HG03521 (cell line): ENCODE measurements around the gene GRK2.
A peak's percentile ranks its signal among the peaks of the same experiment; 100 is the strongest.
"Not testable (repeated sequence)": the region's sequence is repeated elsewhere in the genome, so short reads cannot be mapped to it uniquely, and the experiment has no call there.

Source experiments
- ATAC-seq: cut with Tn5 transposase; IDR thresholded peaks from one replicate; pipeline ENCODE4 v1.9.1; 2021; ENCODE audit warnings: mild to moderate bottlenecking, moderate library complexity; ENCODE audit not compliant: unreplicated experiment

GRK2 gene

DNA sequence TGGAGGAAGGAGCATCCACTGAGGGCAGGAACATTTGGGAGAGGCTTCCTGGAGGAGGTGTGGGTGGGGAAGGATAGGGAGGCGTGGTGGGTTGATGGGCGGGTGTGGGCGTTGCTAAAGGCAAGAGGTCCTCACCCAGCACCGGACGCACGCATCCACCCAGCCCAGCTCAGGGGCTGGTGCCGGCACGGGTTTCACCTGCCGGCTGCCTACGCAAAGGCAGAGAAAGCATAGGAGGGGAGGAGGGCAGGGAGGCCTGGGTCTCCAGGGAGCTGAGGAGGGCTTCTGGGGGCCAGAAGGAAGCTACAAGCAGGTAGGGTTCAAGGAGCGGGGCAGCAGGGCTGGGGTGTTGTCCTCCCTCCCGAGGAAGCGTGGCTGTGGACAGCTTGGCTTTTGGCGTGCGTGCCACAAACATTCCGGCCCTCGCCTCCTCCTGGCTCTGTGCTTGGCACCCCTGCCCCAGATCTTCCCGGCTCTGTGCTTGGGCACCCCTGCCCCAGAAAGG lies 44.8 kb downstream of the GRK2 start:
- ATAC-seq = no peak

DNA sequence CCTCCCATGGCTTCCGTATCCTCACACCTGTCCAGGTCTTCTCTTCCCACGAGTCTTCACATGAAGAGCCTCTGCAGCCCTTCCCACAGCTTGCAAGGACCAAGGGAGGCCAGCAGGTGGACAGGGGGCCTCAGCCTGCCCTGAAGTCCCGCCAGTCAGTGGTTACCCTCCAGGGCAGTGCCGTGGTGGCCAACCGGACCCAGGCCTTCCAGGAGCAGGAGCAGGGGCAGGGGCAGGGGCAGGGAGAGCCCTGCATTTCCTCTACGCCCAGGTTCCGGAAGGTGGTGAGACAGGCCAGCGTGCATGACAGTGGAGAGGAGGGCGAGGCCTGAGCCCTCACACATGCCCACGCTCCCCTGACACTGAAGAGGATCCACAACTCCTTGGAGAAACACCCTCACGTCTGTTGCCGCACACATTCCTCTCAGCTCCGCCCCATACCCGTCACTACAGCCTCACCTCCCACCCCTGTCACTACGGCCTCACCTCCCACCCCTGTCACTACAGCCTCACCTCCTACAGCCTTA lies 45.3 kb downstream of the GRK2 start:
- ATAC-seq = no peak

DNA sequence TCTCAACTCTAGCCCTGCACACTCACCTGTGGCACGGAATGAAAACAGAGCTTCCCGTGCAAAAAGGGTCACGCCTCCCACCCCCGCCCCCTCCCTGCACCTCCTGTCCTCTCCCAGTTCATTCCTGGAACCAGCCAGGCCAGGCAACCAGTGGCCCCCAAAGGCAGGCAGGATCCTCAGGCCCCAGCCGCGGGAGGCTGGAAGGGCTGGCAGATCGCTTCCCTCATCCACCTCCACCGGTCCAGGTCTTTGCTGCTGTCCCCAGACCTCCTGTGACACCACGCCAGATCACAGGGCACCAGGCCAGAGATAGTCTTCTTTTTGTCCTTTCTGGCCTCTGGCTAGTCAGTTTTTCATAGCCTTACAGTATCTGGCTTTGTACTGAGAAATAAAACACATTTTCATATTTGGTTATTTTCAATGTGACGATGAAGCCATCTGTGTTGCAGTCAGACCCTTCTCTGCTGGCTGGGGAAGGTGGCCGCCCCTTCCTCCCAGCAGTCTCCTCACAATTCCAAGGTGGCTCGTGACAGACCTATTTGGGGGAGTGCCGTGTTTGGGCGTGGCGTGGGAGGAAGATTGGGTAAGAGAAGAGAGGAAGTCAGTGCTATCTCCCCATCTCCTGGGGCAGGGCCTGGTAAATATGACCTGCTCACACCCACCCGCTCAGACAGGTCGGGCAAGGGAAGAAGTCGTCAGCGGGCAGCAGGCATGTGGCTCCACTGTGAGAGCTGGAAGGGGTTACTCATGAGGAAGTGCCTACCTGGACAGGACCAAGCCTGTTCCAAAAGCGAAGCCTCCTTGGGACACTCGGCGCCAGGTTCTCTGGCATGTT lies 46.1 kb downstream of the GRK2 start:
- no peak for ATAC-seq

DNA sequence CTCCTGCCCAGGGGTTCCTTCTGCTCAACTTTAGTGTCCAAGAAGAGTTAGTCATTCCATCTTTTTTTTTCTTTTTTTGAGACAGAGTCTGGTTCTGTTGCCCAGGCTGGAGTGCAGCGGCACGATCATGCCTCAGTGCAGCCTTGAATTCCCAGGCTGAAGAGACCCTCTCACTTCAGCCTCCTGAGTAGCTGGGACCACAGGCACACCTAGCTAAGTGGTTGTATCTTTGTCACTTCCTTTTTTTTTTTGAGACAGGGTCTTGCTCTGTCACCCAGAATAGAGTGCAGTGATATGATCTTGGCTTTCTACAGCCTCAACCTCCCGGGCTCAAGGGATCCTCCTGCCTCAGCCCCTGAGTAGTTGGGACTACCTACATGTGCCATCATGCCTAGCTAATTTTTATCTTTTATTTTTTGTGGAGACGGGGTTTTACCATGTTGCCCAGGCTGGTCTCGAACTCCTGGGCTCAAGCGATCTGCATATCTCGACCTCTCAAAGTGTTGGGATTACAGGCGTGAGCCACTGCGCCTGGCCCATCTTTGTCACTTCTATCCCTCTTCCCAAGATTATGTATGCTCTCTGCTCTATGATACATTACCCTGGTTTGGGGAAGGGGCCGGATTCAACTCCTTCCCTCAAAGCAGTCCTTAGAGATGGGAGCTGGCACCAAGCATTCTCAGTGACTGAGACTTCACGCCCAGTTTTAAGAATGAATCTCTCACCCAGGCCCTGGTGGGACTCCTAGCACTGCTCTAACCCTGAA lies 47.0 kb downstream of the GRK2 start:
- no peak for ATAC-seq

DNA sequence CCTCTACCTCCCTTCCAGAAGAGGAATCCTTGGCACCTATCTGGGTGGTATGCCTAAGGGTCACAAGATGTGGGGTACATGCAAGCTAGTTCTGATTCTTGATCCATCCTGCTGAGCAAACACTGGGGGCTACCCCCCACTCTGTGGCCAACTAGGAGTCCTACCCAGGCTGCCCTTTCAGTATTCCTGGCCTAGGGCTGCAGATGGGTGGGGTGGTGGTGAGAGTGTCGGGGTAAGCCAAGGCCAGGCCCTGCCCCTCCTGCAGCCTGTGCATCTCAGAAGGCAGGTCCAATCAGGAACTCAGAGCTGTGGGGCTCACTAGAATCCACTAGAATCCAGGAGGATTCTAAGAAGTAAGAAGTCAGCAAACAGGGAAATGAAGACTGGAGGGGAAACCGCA lies 47.9 kb downstream of the GRK2 start:
- ATAC-seq = no peak

DNA sequence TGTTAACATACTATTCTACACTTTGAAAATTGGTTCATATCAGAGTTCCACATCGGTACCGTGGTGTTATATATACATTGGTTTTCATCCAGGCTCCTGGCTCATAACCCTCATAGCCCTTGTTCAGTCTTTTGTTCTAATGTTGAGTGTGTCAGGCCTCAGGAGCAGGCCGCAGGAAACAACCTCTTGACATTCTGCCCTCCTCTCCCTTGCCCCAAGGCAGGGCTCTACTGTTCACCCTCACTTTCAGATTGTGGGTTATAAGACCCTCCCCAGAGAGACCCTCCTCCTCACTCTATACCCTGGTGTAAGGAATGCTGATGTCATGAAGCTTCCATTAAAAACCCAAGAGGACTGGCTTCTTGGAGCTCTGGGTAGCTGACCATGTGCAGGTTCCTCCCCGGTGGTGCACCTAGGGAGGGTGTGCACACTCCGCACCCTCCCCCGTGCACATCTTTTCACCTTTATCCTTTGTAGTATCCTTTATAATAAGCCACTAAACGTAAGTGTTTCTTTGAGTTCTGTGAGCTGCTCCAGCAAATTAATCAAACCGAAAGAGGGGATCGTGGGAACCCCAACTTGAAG lies 49.1 kb downstream of the GRK2 start:
- ATAC-seq = no peak

DNA sequence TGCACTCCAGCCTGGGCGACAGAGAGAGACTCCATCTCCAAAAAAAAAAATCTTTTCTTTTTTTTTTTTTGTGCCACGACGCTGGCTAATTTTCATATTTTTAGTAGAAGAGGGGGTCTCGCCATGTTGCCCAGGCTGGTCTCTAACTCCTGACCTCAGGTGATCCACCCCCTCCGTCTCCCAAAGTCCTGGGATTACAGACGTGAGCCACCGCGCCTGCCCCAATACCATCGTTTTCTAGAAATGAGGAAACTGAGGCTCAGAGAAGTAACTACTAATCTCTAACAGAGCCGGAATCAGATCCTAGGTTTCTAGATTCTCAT lies 50.6 kb downstream of the GRK2 start:
- ATAC-seq = no peak

DNA sequence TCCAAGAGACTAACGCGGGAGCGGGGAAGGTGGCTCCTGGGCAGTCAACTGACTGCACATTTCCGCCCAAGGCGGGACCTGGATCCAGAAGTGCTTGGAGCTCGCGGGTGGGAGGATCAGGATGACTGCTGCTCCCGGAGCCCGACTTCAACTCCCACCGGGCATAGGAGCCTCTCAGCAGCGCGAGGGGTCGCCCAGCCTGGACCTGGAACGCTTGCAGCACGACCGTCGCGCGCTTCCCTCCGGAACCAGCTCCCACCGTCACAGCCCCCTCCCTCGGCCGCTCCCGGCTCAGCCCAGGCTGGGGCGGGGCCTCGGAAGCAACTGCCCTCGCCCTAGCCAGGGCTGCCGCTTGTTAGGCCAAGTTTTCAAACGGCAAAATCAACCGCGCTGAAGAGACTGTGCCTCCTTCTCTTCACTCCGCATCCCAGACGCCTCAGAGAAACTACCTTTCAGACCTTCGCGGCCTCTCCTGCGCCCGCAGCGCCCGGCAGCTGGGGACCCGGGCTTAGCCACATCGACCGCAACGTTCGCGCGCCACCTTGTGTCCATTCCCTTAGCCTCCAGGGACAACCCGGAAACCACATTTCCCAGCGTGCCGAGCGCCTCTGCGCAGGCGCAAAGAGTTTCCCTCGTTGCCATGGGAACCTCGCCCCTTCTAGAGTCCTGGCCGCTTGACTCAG lies 51.1 kb downstream of the GRK2 start:
- ATAC-seq = peak; percentile 88

DNA sequence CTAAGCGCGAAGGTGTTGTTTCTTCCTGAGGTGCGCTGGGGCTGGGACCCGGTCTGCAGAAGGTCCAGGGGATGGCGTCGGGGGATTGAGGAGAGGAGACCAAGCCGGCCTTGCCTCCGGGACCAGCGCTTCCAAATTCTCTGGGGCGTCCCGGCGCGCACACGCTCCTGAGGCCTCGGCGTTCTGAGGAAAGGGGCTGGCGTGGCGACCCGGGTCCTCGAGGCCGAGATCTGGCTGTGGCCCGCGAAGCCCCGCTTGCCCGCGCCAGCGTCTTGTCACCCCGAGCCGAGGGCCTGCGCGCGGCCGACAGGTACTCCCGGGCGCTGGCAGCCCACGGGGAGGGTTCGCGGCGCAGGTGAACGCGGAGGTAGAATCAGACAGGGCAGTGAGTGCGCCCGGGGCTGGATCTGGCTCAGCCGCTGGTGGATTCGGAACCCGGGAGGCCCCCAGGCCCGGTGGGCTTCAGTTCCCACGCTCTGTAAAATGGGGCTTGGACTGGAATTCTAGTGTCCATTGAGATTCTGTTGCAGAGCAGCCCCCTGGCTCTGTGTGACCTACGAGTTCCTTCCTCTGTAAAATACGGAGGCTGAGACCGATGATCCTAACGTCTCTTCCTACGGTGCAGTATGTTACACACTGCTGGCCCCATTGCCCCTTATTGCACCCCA lies 51.7 kb downstream of the GRK2 start:
- no peak for ATAC-seq

DNA sequence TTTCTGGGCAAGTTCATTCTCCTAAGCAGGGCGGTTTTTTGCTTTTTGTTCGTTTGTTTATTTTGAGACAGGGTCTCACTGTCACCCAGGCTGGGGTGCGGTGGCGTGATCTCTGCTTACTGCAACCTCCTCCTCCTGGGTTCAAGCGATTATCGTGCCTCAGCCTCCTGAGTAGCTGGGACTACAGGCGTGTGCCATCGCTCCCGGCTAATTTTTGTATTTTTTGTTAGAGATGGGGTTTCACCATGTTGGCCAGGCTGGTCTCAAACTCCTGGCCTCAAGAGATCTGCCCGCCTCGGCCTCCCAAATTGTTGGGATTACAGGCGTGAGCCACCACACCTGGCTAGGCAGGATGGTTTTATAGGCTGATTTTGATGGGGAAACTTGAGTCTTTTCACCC lies 52.6 kb downstream of the GRK2 start:
- ATAC-seq = not testable (repeated sequence)

DNA sequence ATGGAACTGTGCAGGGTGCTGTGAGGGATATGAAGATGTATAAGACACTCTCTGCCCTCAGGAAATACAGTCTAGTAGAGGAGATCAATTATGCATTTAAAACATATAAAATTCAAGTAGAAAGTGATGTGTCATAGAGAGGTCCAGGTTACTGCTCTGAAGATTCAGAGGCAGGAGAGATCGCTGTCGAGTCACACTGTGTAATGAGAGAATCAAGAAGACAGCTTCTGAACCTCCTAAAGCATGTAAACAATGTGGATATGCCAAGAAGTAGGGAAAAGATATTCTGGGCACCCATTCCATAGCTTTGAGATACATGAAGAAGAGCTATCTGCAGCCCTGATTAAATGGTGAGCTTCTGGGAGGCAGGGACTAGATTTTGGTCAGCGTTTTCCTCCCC lies 53.7 kb downstream of the GRK2 start:
- ATAC-seq = no peak

DNA sequence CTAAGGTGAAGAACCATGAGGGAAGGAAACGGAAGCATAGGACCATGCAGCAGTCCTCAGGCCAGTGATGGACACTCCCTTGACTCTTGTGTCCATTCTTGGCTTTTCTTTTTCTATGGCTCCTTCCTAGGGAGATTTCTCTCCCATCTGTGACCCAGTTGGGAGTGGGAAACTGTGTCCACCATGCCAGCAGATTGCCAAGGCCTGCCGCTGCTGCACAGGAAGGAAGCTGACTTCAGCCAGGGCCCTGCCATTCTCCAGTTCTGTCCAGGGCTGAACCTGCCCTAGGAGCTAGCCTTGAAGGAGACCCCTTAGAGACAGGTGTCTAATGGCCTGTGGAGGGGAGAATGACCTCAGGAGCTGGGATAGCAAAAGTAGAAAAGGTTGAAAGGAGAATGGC lies 54.4 kb downstream of the GRK2 start:
- ATAC-seq = no peak

DNA sequence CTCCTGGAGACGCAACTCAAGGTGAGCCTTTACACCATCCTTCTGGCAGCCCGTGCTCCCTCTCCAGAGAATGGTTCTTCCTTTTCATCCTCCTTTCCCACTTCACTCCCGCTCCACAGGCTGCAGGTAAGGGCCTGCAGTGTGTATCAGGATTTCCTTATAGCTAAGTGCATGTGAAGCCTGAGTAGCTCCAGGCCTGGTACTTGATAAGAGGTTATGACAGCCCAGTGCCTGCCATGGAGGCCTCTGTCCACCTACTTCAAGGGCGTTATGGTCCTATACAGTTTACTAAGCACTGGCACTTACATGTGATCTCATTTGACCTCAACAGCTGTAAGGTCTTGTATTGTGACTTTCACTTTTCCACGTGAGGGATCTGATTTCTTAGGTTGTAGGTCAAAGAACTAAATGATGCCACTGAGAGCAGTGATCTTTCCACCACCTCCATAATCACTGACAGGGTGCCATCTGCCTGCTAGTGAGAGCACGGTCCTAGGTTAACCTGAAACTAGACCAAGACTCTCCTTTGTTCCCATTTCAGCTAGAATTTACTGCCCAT lies 55.1 kb downstream of the GRK2 start:
- no peak for ATAC-seq

DNA sequence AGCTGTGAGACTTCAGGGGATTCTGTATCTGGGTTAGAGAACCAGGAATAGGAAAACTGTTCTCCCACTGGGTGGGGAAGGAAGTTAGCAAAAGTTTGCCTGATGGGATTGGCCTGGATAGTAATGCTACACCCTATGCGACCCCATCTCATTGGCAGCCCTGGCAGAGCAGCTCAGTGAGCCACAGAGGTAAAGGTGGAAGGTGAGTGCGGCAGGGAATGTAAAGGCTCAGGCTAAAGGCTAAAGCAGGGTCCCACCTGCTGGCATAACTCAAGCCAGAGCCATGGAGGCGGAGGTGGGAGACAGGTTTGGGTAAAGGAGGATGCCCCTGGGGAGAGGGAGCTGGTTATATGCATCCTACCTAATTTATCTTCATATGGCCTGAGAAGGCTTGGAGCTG lies 55.8 kb downstream of the GRK2 start:
- ATAC-seq = no peak

DNA sequence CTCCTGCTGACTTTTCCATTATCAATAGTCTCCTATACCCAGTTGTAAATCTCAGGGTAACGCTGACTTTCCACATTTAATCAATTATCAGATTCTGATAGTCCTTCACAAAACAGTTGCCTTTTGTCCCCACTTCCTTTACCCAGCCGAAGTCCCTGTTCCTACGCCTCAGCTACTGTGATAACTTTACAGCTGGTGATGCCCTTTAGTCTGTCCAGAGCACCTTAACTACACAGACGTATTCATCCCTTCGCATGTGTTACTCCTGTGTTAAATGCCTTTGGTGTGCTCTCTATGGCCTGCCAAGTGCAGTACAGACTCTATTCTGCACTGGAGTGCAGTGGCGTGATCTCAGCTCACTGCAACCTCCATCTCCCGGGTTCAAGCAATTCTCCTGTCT lies 57.3 kb downstream of the GRK2 start:
- no peak for ATAC-seq

DNA sequence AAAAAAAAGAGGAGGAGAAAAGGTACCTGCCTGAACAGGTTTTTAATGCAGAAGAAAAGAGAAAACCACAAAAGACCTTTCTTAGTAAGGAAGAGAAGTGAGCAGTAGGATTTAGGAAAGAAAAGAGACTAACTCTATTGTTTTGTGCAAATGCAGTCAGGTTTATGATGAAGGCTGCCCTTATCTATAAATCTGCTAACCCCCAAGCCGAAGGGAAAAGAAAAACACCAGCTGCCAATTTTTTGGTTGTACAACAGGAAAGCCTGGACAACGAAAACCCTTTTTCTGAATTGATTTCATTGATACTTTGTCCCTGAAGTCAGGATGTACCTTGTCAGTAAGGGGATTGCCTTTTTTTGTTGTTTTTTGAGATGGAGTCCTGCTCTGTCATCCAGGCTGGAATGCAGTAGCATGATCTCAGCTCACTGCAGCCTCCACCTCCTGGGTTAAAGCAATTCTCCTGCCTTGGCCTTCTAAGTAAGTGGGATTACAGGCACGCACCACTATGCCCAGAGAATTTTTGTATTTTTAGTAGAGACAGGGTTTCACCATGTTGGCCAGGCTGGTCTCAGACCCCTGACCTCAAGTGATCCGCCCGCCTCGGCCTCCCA lies 65.9 kb downstream of the GRK2 start:
- no peak for ATAC-seq
